ENCODE results near the gene RELL2. TPM values are rescaled to one million over a fixed set of nuclear protein-coding genes. Genes with fewer than 3 reads are reported as not detected.

RELL2 gene
- total RNA-seq, 1 experiment from 2014 or later, result 13.3 TPM

DNA sequence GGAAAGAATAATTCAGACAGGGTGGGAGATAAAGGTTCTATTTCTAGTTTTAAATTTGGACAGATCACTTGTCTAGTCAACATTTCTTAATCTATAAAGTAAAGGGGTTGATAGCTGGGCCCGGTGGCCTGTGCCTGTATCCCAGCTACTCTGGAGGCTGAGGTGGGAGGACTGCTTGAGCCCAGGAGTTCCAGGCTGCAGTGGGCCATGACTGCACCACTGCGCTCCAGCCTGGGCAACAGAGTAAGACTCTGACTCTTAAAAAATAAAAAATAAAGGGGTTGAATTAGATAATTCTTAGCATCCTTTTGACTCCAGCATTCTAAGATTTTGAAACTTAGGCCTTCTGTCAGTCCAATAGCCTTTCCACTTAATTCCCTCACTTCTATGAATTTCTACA, 28.8 kb upstream of the RELL2 start:
- H3K4me1 ChIP-seq (ENCODE audit: control insufficient read depth, insufficient read depth, low read length), result peaks cover 15% of the 10 kb centered on the region
- in situ Hi-C loops (cut with HindIII; ENCODE audit: low pct_unique_long_range_greater_than_20kb, low sequenced_read_pairs) (no loop called here), intact Hi-C loops (cut with micrococcal nuclease; ENCODE audit: unreplicated experiment) (no loop called here)
- ATAC-seq, result no peak
- H3K4me3 ChIP-seq (ENCODE audit: low read depth in 2 of 2, low read length in 2 of 2), result no peak overlapping the region
- TF ChIP-seq POLR2AphosphoS5 (IDR thresholded peaks at IDR 0.05; ENCODE audit: low read depth, low read length), result no peak
- TF ChIP-seq TCF7L2 (IDR thresholded peaks at IDR 0.05; ENCODE audit: low read depth, low read length), result no peak
- TF ChIP-seq REST (IDR thresholded peaks at IDR 0.05; ENCODE audit: insufficient read depth in 1 of 2, low read depth in 2 of 2, low read length in 1 of 2), result no peak
- TF ChIP-seq SIN3A (IDR thresholded peaks at IDR 0.05; ENCODE audit: borderline replicate concordance, insufficient read depth, low read depth, low read length), result no peak
- TF ChIP-seq CTCF (IDR thresholded peaks at IDR 0.05), result no peak
- no peaks in the 10 kb centered on the region; the same call in 1 of the 2 replicates for H3K36me3 ChIP-seq (ENCODE audit: control insufficient read depth, insufficient read depth, low read length)
- CTCF ChIA-PET, result no interaction called here
- DNase-seq (ENCODE audit: low read depth, low spot score), result no peak
- no peaks in the 10 kb centered on the region for H3K27me3 ChIP-seq (ENCODE audit: control insufficient read depth, insufficient read depth, low read length)
- POLR2A ChIA-PET, result no interaction called here
- no peaks in the 10 kb centered on the region for H3K9me3 ChIP-seq (ENCODE audit: control insufficient read depth, insufficient read depth, low read depth, low read length)
- no peak overlapping the region for H3K27ac ChIP-seq (ENCODE audit: low read length)
- BruUV-seq (replicated peaks), result no TSS peak

DNA sequence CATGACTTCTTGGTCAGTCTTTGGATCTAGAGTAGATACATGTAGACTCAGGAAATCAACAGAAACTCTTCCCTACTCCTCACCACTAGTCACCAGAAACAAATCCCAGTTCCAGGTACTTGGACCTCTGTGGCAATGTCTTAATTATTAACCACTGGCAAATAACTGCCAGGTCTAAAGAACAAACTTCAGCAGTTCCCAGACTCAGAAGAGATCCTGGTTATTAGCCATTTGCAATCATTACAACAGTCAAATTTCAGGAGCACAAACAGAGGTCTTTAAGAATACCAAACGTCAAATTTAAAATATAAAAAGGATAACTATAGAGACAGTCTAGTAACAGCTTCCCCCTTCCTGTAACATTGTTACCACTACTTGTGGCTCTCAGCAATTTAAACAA, 28.2 kb upstream of the RELL2 start:
- CTCF ChIA-PET, result interaction anchor here (0.6 kb wide), 1 partner anchor 25 kb away, joined by 5 read pairs; no protein-coding TSS in a partner anchor
- POLR2A ChIA-PET, result no interaction called here

More for the DNA sequence above, 28.2 kb upstream of the RELL2 start:
- Histone ChIP-seq H3K27ac (ENCODE audit: low read length) (no peak overlapping the region), H3K9me3 (ENCODE audit: control insufficient read depth, insufficient read depth, low read depth, low read length) (no peaks in the 10 kb centered on the region), H3K4me3 (ENCODE audit: low read depth in 2 of 2, low read length in 2 of 2) (no peak overlapping the region), H3K27me3 (ENCODE audit: control insufficient read depth, insufficient read depth, low read length) (no peaks in the 10 kb centered on the region), H3K36me3 (ENCODE audit: control insufficient read depth, insufficient read depth, low read length) (no peaks in the 10 kb centered on the region; the same call in 1 of the 2 replicates), H3K4me1 (ENCODE audit: control insufficient read depth, insufficient read depth, low read length) (peaks cover 17% of the 10 kb centered on the region)
- in situ Hi-C loops (cut with HindIII; ENCODE audit: low pct_unique_long_range_greater_than_20kb, low sequenced_read_pairs) (no loop called here), intact Hi-C loops (cut with micrococcal nuclease; ENCODE audit: unreplicated experiment) (no loop called here)
- TF ChIP-seq REST (IDR thresholded peaks at IDR 0.05; ENCODE audit: insufficient read depth in 1 of 2, low read depth in 2 of 2, low read length in 1 of 2) (no peak), POLR2AphosphoS5 (IDR thresholded peaks at IDR 0.05; ENCODE audit: low read depth, low read length) (no peak), SIN3A (IDR thresholded peaks at IDR 0.05; ENCODE audit: borderline replicate concordance, insufficient read depth, low read depth, low read length) (no peak), CTCF (IDR thresholded peaks at IDR 0.05) (no peak), TCF7L2 (IDR thresholded peaks at IDR 0.05; ENCODE audit: low read depth, low read length) (no peak)
- no TSS peak for BruUV-seq (replicated peaks)
- ATAC-seq, result no peak
- DNase-seq (ENCODE audit: low read depth, low spot score), result no peak
